Right atrium auricular region (tissue), 2 donors: Measurements from ENCODE around the gene AGAP1. TPM values are rescaled to one million over a fixed set of nuclear protein-coding genes. Genes with fewer than 3 reads are reported as not detected.

Experiments used
- DNase-seq: peaks from one replicate; pipeline ENCODE4 v3.0.0-alpha.2; 2019; ENCODE audit warnings: low spot score
- H3K27ac ChIP-seq, 2 donors: fragments of 200-600 bp; sonication (generic); 1 replicate in 1 of 2; 2 replicates in 1 of 2; pipeline ENCODE4 v1.5.1; 2016 to 2019
- H3K27me3 ChIP-seq, 2 donors: fragments of 200-600 bp; sonication (generic); one replicate each; pipeline versions ENCODE4 v1.5.1 to v1.6.0; 2017 to 2019
- H3K36me3 ChIP-seq: fragments of 200-600 bp; sonication (generic); one replicate; pipeline ENCODE4 v1.5.1; 2016
- H3K4me1 ChIP-seq, 2 donors: fragments of 200-600 bp; sonication (generic); one replicate each; pipeline versions ENCODE4 v1.5.1 to v1.6.0; 2017 to 2019
- H3K4me3 ChIP-seq, 2 donors: fragments of 200-600 bp; sonication (generic); 1 replicate in 1 of 2; 2 replicates in 1 of 2; pipeline ENCODE4 v1.5.1; 2017 to 2019; ENCODE audit warnings: mild to moderate bottlenecking in 1 of 2, moderate library complexity in 1 of 2
- H3K9me3 ChIP-seq, 2 donors: fragments of 200-600 bp; sonication (generic); one replicate each; pipeline ENCODE4 v1.5.1; 2019
- CTCF ChIP-seq, 2 donors: fragments of 200-600 bp; sonication (generic); IDR thresholded peaks; one replicate each; pipeline ENCODE4 v1.5.1; 2019; ENCODE audit warnings: antibody characterized with exemption in 2 of 2
- total RNA-seq, 2 donors: library from RNA; depleted of rRNA; stranded (reverse); fragments of >200 nt; gene quantifications; one replicate each; pipeline ENCODE4 v1.1.0, GENCODE V29; 2016

The AGAP1 gene
- total RNA-seq, 2 donors from 2014 or later, result 11.6 to 17.2 TPM

GRCh38 chr2:235921508-235922191, 427.8 kb downstream of the AGAP1 start:
- no peaks in the 10 kb centered on the region for H3K27me3 ChIP-seq
- no peaks in the 10 kb centered on the region for H3K9me3 ChIP-seq
- no peak for DNase-seq
- H3K36me3 ChIP-seq, result no peaks in the 10 kb centered on the region
- H3K4me3 ChIP-seq, result no peak overlapping the region
- H3K4me1 ChIP-seq, result no peaks in the 10 kb centered on the region
- no peak overlapping the region for H3K27ac ChIP-seq
- TF ChIP-seq CTCF (IDR thresholded peaks at IDR 0.05), result no peak

GRCh38 chr2:235922839-235923238, 429.0 kb downstream of the AGAP1 start:
- H3K9me3 ChIP-seq, result no peaks in the 10 kb centered on the region
- H3K4me1 ChIP-seq, result no peaks in the 10 kb centered on the region
- TF ChIP-seq CTCF (IDR thresholded peaks at IDR 0.05), result no peak
- H3K27ac ChIP-seq, result no peak overlapping the region
- DNase-seq, result no peak
- H3K4me3 ChIP-seq, result no peak overlapping the region
- no peaks in the 10 kb centered on the region for H3K36me3 ChIP-seq
- no peaks in the 10 kb centered on the region for H3K27me3 ChIP-seq

GRCh38 chr2:235923859-235924674, 430.2 kb downstream of the AGAP1 start:
- Histone ChIP-seq H3K4me1 (no peaks in the 10 kb centered on the region), H3K27me3 (no peaks in the 10 kb centered on the region), H3K9me3 (no peaks in the 10 kb centered on the region), H3K36me3 (no peaks in the 10 kb centered on the region), H3K4me3 (no peak overlapping the region), H3K27ac (no peak overlapping the region)
- DNase-seq, result no peak
- no peak for TF ChIP-seq CTCF (IDR thresholded peaks at IDR 0.05)

- H3K36me3 ChIP-seq, result no peaks in the 10 kb centered on the region
- H3K4me1 ChIP-seq, result no peaks in the 10 kb centered on the region
- no peak for TF ChIP-seq CTCF (IDR thresholded peaks at IDR 0.05)
These were observed 430.8 kb downstream of the AGAP1 start for GRCh38 chr2:235924675-235925063.

GRCh38 chr2:235925250-235925919, 431.5 kb downstream of the AGAP1 start:
- TF ChIP-seq CTCF (IDR thresholded peaks at IDR 0.05), result no peak
- Histone ChIP-seq H3K9me3 (no peaks in the 10 kb centered on the region), H3K4me3 (no peak overlapping the region), H3K4me1 (no peaks in the 10 kb centered on the region), H3K36me3 (no peaks in the 10 kb centered on the region), H3K27ac (no peak overlapping the region), H3K27me3 (no peaks in the 10 kb centered on the region)
- no peak for DNase-seq

More at GRCh38 chr2:235924675-235925063, 430.8 kb downstream of the AGAP1 start:
- no peak overlapping the region for H3K27ac ChIP-seq
- H3K9me3 ChIP-seq, result no peaks in the 10 kb centered on the region
- H3K27me3 ChIP-seq, result no peaks in the 10 kb centered on the region
- no peak for DNase-seq
- H3K4me3 ChIP-seq, result no peak overlapping the region
